ENCODE measurements around the gene TMEM151A. TPM values are rescaled to one million over a fixed set of nuclear protein-coding genes. Genes with fewer than 3 reads are reported as not detected.
"Not testable (repeated sequence)": the region's sequence is repeated elsewhere in the genome, so short reads cannot be mapped to it uniquely, and the experiment has no call there.

The TMEM151A gene
- total and polyA plus RNA-seq, 7 donors = 0.27 to 0.36 (median 0.36) TPM; not detected in 4

- DNase-seq = no peak
- WGBS, 2 donors = 77 to 79% methylated on average over 1 of the region's 1 CpG
- intact Hi-C loops (cut with DNase I) = no loop called here
- H3K27ac ChIP-seq = no peak overlapping the region
- peaks cover 0 to 31% (median 31%) of the 10 kb centered on the region in 4 donors for H3K4me1 ChIP-seq
- H3K4me3 ChIP-seq = no peak overlapping the region
- TF ChIP-seq POLR2A (IDR thresholded peaks at IDR 0.05) (no peak), POLR2AphosphoS5 (IDR thresholded peaks at IDR 0.05) (no peak), EP300 (IDR thresholded peaks at IDR 0.05) (no peak), CTCF (IDR thresholded peaks at IDR 0.05) (no peak)
- H3K36me3 ChIP-seq = peaks cover 23 to 54% (median 41%) of the 10 kb centered on the region in 4 donors
- no peaks in the 10 kb centered on the region for H3K9me3 ChIP-seq
- no peaks in the 10 kb centered on the region for H3K27me3 ChIP-seq
These were observed 17.5 kb upstream of the TMEM151A start for GRCh38 chr11:66274219-66274618.

GRCh38 chr11:66275396-66275795 lies 16.3 kb upstream of the TMEM151A start:
- peaks cover 23 to 54% (median 41%) of the 10 kb centered on the region in 4 donors for H3K36me3 ChIP-seq
- H3K4me1 ChIP-seq = peaks cover 0 to 20% (median 19%) of the 10 kb centered on the region in 4 donors
- H3K27ac ChIP-seq = no peak overlapping the region
- no peak for DNase-seq
- no peak for TF ChIP-seq CTCF (IDR thresholded peaks at IDR 0.05)
- TF ChIP-seq POLR2AphosphoS5 (IDR thresholded peaks at IDR 0.05) = no peak
- no peak for TF ChIP-seq POLR2A (IDR thresholded peaks at IDR 0.05)
- no peak for TF ChIP-seq EP300 (IDR thresholded peaks at IDR 0.05)
- H3K27me3 ChIP-seq = no peaks in the 10 kb centered on the region
- intact Hi-C loops (cut with DNase I) = no loop called here
- 90 to 94% methylated on average over 8 of the region's 8 CpGs for WGBS, 2 donors
- no peaks in the 10 kb centered on the region for H3K9me3 ChIP-seq
- no peak overlapping the region for H3K4me3 ChIP-seq

GRCh38 chr11:66275984-66276612 lies 15.6 kb upstream of the TMEM151A start:
- DNase-seq = no peak
- Histone ChIP-seq H3K9me3 (no peaks in the 10 kb centered on the region), H3K27ac (no peak overlapping the region), H3K4me1 (peaks cover 0 to 17% (median 14%) of the 10 kb centered on the region in 4 donors), H3K4me3 (no peak overlapping the region), H3K27me3 (no peaks in the 10 kb centered on the region), H3K36me3 (peaks cover 23 to 54% (median 41%) of the 10 kb centered on the region in 4 donors)
- intact Hi-C loops (cut with DNase I) = no loop called here
- TF ChIP-seq POLR2AphosphoS5 (IDR thresholded peaks at IDR 0.05) (no peak), CTCF (IDR thresholded peaks at IDR 0.05) (no peak), POLR2A (IDR thresholded peaks at IDR 0.05) (no peak), EP300 (IDR thresholded peaks at IDR 0.05) (no peak)
- 90 to 92% methylated on average over 14 of the region's 14 CpGs for WGBS, 2 donors

GRCh38 chr11:66276619-66277018 lies 15.1 kb upstream of the TMEM151A start:
- H3K9me3 ChIP-seq; H3K27ac ChIP-seq; H3K27me3 ChIP-seq; H3K4me3 ChIP-seq; intact Hi-C loops (cut with DNase I); DNase-seq: not testable (repeated sequence)
- 87 to 90% methylated on average over 13 of the region's 13 CpGs for WGBS, 2 donors
- Histone ChIP-seq H3K36me3 (peaks cover 22 to 52% (median 41%) of the 10 kb centered on the region in 4 donors), H3K4me1 (peaks cover 0 to 17% (median 14%) of the 10 kb centered on the region in 4 donors)

- H3K27me3 ChIP-seq; H3K4me3 ChIP-seq; intact Hi-C loops (cut with DNase I); H3K9me3 ChIP-seq; DNase-seq: not testable (repeated sequence)
- Histone ChIP-seq H3K27ac (peak overlapping the region in 3 of 4 donors; percentile 64 to 65 (median 65)), H3K4me1 (peaks cover 0 to 18% (median 16%) of the 10 kb centered on the region in 4 donors), H3K36me3 (peaks cover 18 to 48% (median 36%) of the 10 kb centered on the region in 4 donors)
- 67 to 77% methylated on average over 4 of the region's 4 CpGs for WGBS, 2 donors
These were observed 14.6 kb upstream of the TMEM151A start for GRCh38 chr11:66277064-66277463.
